Osteocyte (in vitro differentiated cells): Measurements from ENCODE around the gene SERPINB12. TPM values are rescaled to one million over a fixed set of nuclear protein-coding genes. Genes with fewer than 3 reads are reported as not detected.

Experiments used
- total RNA-seq: library from RNA; stranded (reverse); gene quantifications from 2 replicates; pipeline ENCODE4 v1.2.1, GENCODE V29; 2021

The SERPINB12 gene
- total RNA-seq, 1 donor from 2014 or later: not detected

Other genes starting within 250 kb of the SERPINB12 start
- 2.5 and 3.2 TPM in 2 replicates for gene BCL2, start 222.6 kb upstream of the SERPINB12 start, total RNA-seq
- 87.7 and 90.5 TPM in 2 replicates for gene KDSR, start 175.2 kb upstream of the SERPINB12 start, total RNA-seq
- 59.1 and 64.5 TPM in 2 replicates for gene VPS4B, start 119.9 kb upstream of the SERPINB12 start, total RNA-seq
- not detected in 2 replicates for gene SERPINB5, start 65.4 kb upstream of the SERPINB12 start, total RNA-seq
- not detected in 2 replicates for gene SERPINB13, start 45.0 kb downstream of the SERPINB12 start, total RNA-seq
- not detected in 2 replicates for gene SERPINB4, start 101.9 kb downstream of the SERPINB12 start, total RNA-seq
- gene SERPINB3, start 119.5 kb downstream of the SERPINB12 start, total RNA-seq: not detected in 2 replicates
- not detected in 2 replicates for gene SERPINB11, start 160.6 kb downstream of the SERPINB12 start, total RNA-seq
- not detected in 2 replicates for gene SERPINB7, start 233.0 kb downstream of the SERPINB12 start, total RNA-seq